Endothelial cell of umbilical vein (primary cell): Measurements from ENCODE around the gene ARHGEF7. TPM values are rescaled to one million over a fixed set of nuclear protein-coding genes. Genes with fewer than 3 reads are reported as not detected.

Source experiments
- BruUV-seq: library from RNA; stranded (reverse); fragments of 400-500 nt; replicated peaks from 2 replicates; lab custom pipeline; 2021; lab: Mats Ljungman, UMichigan
- CTCF ChIA-PET: fragments of 300-600, 350-600 bp; sonication (Branson Sonifier 250); formaldehyde crosslinking; loops from one replicate; lab custom pipeline; 2021; ENCODE audit warnings: antibody characterized with exemption, inconsistent platforms; lab: Charles Lee
- POLR2A ChIA-PET: fragments of 300-600, 350-600 bp; sonication (Branson Sonifier 250); formaldehyde crosslinking; loops from one replicate; lab custom pipeline; 2021; ENCODE audit warnings: antibody characterized with exemption, inconsistent platforms; lab: Charles Lee
- DNase-seq: peaks from one replicate; pipeline ENCODE4 v3.0.0-alpha.2; 2011; ENCODE audit warnings: low read depth, low spot score
- FAIRE-seq: peaks from 2 replicates; lab custom pipeline; 2011; peaks lifted over from hg19 to GRCh38; lab: Jason Lieb, UNC
- H2AFZ ChIP-seq: 2 replicates; pipeline ENCODE4 v1.6.0; 2012; ENCODE audit warnings: low read depth, low read length, control low read depth, inconsistent platforms
- H3K27ac ChIP-seq: 2 replicates; pipeline ENCODE4 v1.5.1; 2011; ENCODE audit warnings: low read depth, mild to moderate bottlenecking, control low read depth, low read length, moderate library complexity; ENCODE audit not compliant: insufficient read depth
- H3K27me3 ChIP-seq, 2 experiments: 2 replicates each; pipeline versions ENCODE4 v1.6.0 to v1.6.1; 2011; ENCODE audit warnings: low read length in 2 of 2, mixed read lengths in 1 of 2; ENCODE audit not compliant: control insufficient read depth in 2 of 2, insufficient read depth in 2 of 2
- H3K36me3 ChIP-seq, 2 experiments: 2 replicates in 1 of 2; 3 replicates in 1 of 2; pipeline ENCODE4 v1.5.1; 2011; ENCODE audit warnings: low read length in 2 of 2, mild to moderate bottlenecking in 1 of 2, moderate library complexity in 1 of 2; ENCODE audit not compliant: control insufficient read depth in 2 of 2, insufficient read depth in 2 of 2; ENCODE audit errors: extremely low read depth in 1 of 2
- H3K4me1 ChIP-seq: 3 replicates; pipeline ENCODE4 v1.5.1; 2011; ENCODE audit warnings: mild to moderate bottlenecking, low read length; ENCODE audit not compliant: control insufficient read depth, insufficient read depth; ENCODE audit errors: extremely low read depth
- H3K4me2 ChIP-seq: 2 replicates; pipeline ENCODE4 v1.6.1; 2011; ENCODE audit warnings: low read length, control low read depth, mixed read lengths; ENCODE audit not compliant: insufficient read depth
- H3K4me3 ChIP-seq, 3 experiments: fragments of 200-600 bp in 1 of 3; sonication (generic), shearing (Covaris generic) in 1 of 3; replicated peaks in 1 of 3; 2 replicates each; pipeline ENCODE4 v1.5.1; 2011 to 2016; ENCODE audit warnings: control low read depth in 3 of 3, low read length in 3 of 3, mild to moderate bottlenecking in 2 of 3, inconsistent platforms in 1 of 3, low read depth in 1 of 3, moderate library complexity in 1 of 3; ENCODE audit not compliant: insufficient read depth in 1 of 3
- H3K79me2 ChIP-seq: 2 replicates; pipeline ENCODE4 v1.6.0; 2012; ENCODE audit warnings: low read length, inconsistent platforms; ENCODE audit not compliant: control insufficient read depth, insufficient read depth
- H3K9ac ChIP-seq: replicated peaks from 2 replicates; pipeline ENCODE3; 2011; ENCODE audit warnings: low read length, control low read depth; ENCODE audit not compliant: insufficient read depth; ENCODE audit errors: extremely low read depth
- H3K9me1 ChIP-seq: replicated peaks from 3 replicates; pipeline ENCODE4 v1.6.0; 2011; ENCODE audit warnings: mild to moderate bottlenecking, low read length; ENCODE audit not compliant: control insufficient read depth, insufficient read depth; ENCODE audit errors: extremely low read depth
- H3K9me3 ChIP-seq: replicated peaks from 2 replicates; pipeline ENCODE4 v1.5.1; 2012; ENCODE audit warnings: low read length, inconsistent platforms; ENCODE audit not compliant: control insufficient read depth, insufficient read depth
- H4K20me1 ChIP-seq: replicated peaks from 2 replicates; pipeline ENCODE3; 2011; ENCODE audit warnings: mild to moderate bottlenecking, low read length; ENCODE audit not compliant: control insufficient read depth, insufficient read depth; ENCODE audit errors: extremely low read depth
- CTCF ChIP-seq, 2 donors: IDR thresholded peaks; 1 replicate in 1 of 2; 2 replicates in 1 of 2; pipeline ENCODE4 v1.5.1; 2011; ENCODE audit warnings: low read length in 2 of 2, mild to moderate bottlenecking in 2 of 2, moderate library complexity in 2 of 2, control low read depth in 1 of 2, inconsistent platforms in 1 of 2, low read depth in 1 of 2; ENCODE audit not compliant: insufficient read depth in 1 of 2; ENCODE audit errors: extremely low read depth in 1 of 2
- EZH2 ChIP-seq: IDR thresholded peaks from 2 replicates; pipeline ENCODE4 v1.6.1; 2012; ENCODE audit warnings: borderline replicate concordance, low read depth, mild to moderate bottlenecking, moderate library complexity, low read length, inconsistent platforms; ENCODE audit not compliant: severe bottlenecking
- FOS ChIP-seq: IDR thresholded peaks from 2 replicates; pipeline ENCODE4 v1.6.1; 2011; ENCODE audit warnings: mild to moderate bottlenecking, low read length, moderate library complexity, borderline replicate concordance; ENCODE audit not compliant: insufficient read depth
- JUN ChIP-seq: IDR thresholded peaks from 2 replicates; pipeline ENCODE4 v1.6.1; 2011; ENCODE audit warnings: borderline replicate concordance, low read depth; ENCODE audit not compliant: insufficient read length, insufficient read depth
- MAX ChIP-seq: IDR thresholded peaks from 2 replicates; pipeline ENCODE4 v1.6.1; 2011; ENCODE audit not compliant: insufficient read depth, insufficient read length
- POLR2A ChIP-seq: IDR thresholded peaks from 2 replicates; pipeline ENCODE4 v1.6.1; 2012; ENCODE audit warnings: low read depth, mild to moderate bottlenecking, control low read depth, low read length
- POLR2AphosphoS5 ChIP-seq: IDR thresholded peaks from 2 replicates; pipeline ENCODE4 v1.6.1; 2012; ENCODE audit warnings: low read depth, mild to moderate bottlenecking, control low read depth, low read length, moderate library complexity; ENCODE audit not compliant: insufficient read depth
- dilution Hi-C: fragments of 300-500 bp; cut with MboI; formaldehyde crosslinking; loops from one replicate; pipeline ENCODE4 v1.15.0; 2019; ENCODE audit warnings: low sequenced_read_pairs; ENCODE audit not compliant: extremely low pct_ligation_motif_present
- intact Hi-C: fragments of 100-400 bp; cut with micrococcal nuclease; formaldehyde crosslinking; loops from one replicate; pipeline ENCODE4 v1.10.0; 2022
- polyA plus RNA-seq, 4 experiments: library from polyadenylated mRNA; depleted of rRNA in 3 of 4; stranded (reverse) in 3 of 4; unstranded in 1 of 4; fragments of >200 nt; gene quantifications; 2 replicates each; pipeline versions ENCODE4 v1.2.1 to v1.2.3, GENCODE V29; 2011 to 2012; ENCODE audit warnings: missing spikeins in 1 of 4
- total RNA-seq: library from RNA; stranded (reverse); gene quantifications from 2 replicates; pipeline ENCODE4 v1.2.3, GENCODE V29; 2021

The ARHGEF7 gene
- total and polyA plus RNA-seq, 2 donors (not counting 3 experiments of a cell fraction or from before 2014, with no cell fraction given), result 94.9 to 155 TPM

GRCh38 chr13:111079375-111079774, 35.7 kb upstream of the ARHGEF7 start:
- CTCF ChIA-PET, result interaction anchor here (2.8 kb wide), 1 partner anchor 12 kb away, joined by 15 read pairs; no protein-coding TSS in a partner anchor
- intact Hi-C loops (no loop called here), dilution Hi-C loops (no loop called here)
- TF ChIP-seq FOS (no peak), EZH2 (no peak), CTCF (IDR thresholded peaks at IDR 0.05; ENCODE audit: extremely low read depth in 1 of 2, insufficient read depth in 1 of 2, low read depth in 1 of 2, low read length in 2 of 2) (no peak), POLR2A (no peak), JUN (no peak), POLR2AphosphoS5 (no peak), MAX (no peak)
- no peak overlapping the region for H3K27ac ChIP-seq
- POLR2A ChIA-PET, result no interaction called here
- no peaks in the 10 kb centered on the region for H3K79me2 ChIP-seq
- H3K4me3 ChIP-seq, result no peak overlapping the region
- no TSS peak for BruUV-seq
- H3K9me1 ChIP-seq, result no peaks in the 10 kb centered on the region
- H3K27me3 ChIP-seq, result no peaks in the 10 kb centered on the region
- no peak for FAIRE-seq
- H4K20me1 ChIP-seq, result no peaks in the 10 kb centered on the region
- no peak overlapping the region for H3K4me2 ChIP-seq
- H3K36me3 ChIP-seq, result no peaks in the 10 kb centered on the region
- DNase-seq, result no peak
- no peaks in the 10 kb centered on the region for H3K4me1 ChIP-seq
- H3K9ac ChIP-seq, result no peak overlapping the region
- no peaks in the 10 kb centered on the region for H3K9me3 ChIP-seq
- H2AFZ ChIP-seq, result no peak overlapping the region
